ENCODE data around the gene PC.

- TF ChIP-seq ZNF274 (IDR thresholded peaks at IDR 0.05; ENCODE audit: low read depth, low read length), result no peak
- TF ChIP-seq YY1 (IDR thresholded peaks at IDR 0.05; ENCODE audit: insufficient read depth, insufficient read length), result no peak
Measured at GRCh38 chr11:66866511-66866986, 91.6 kb downstream of the PC start.
